ENCODE data around the gene PHKG2. TPM values are rescaled to one million over a fixed set of nuclear protein-coding genes. Genes with fewer than 3 reads are reported as not detected.

The PHKG2 gene
- total RNA-seq, 4 donors from 2014 or later = 13.5 to 44.7 (median 25.8) TPM

DNA sequence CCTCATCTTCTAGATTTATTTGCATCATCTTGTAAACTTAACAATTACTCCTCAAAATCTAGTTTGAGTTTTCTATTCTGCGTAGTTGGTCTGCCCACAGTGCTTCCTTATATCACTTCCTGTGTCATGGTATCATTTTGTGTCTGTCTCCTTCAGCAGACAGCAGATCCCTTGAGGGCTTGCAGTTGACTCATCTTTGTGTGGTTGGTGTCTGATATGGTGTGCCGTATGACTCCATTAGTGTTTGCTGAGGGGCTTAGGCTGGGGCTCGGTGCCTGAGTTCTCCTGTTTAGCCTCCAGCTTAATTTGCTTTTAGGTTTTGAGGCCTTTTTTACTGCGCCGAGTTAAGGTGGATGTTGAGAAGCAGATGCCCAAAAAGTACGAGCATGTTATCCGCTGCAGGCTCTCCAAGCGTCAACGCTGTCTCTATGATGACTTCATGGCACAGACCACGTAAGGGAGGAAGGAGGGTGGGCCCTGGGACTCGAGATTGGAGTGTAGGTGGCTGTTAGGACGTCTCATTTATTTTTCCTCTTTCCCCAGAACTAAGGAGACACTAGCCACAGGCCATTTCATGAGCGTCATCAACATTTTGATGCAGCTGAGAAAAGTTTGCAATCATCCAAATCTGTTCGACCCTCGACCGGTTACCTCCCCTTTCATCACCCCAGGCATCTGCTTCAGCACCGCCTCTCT lies 32.3 kb upstream of the PHKG2 start:
- Histone ChIP-seq H3K4me1 (no peaks in the 10 kb centered on the region), H3K9me3 (no peaks in the 10 kb centered on the region), H3K27me3 (no peaks in the 10 kb centered on the region), H3K36me3 (no peaks in the 10 kb centered on the region), H3K4me3 (no peak overlapping the region), H3K27ac (no peak overlapping the region)
- TF ChIP-seq POLR2A (IDR thresholded peaks at IDR 0.05) (no peak), CTCF (IDR thresholded peaks at IDR 0.05) (no peak)
- DNase-seq = no peak
- intact Hi-C loops (cut with DNase I; ENCODE audit: low total_unique reads) = no loop called here

- TF ChIP-seq CTCF (IDR thresholded peaks at IDR 0.05) (no peak), POLR2A (IDR thresholded peaks at IDR 0.05) (no peak)
- no peaks in the 10 kb centered on the region for H3K36me3 ChIP-seq
Measured at GRCh38 chr16:30720086-30720485, 28.1 kb upstream of the PHKG2 start.

DNA sequence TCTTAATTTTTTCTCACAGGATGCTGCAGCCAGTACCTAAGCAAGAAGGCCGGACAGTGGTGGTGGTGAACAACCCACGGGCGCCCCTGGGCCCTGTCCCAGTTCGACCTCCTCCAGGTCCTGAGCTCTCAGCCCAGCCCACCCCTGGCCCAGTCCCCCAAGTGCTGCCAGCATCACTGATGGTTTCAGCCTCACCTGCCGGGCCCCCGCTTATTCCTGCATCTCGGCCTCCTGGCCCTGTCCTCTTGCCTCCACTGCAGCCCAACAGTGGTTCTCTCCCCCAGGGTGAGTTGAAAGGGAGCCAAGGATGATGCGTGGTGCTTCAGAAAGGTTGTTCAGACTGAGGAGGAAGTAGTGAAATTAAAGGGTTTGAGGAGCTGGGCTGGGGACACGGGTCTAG lies 27.5 kb upstream of the PHKG2 start:
- no peak for DNase-seq
- Histone ChIP-seq H3K4me1 (no peaks in the 10 kb centered on the region), H3K27me3 (no peaks in the 10 kb centered on the region), H3K4me3 (no peak overlapping the region), H3K36me3 (no peaks in the 10 kb centered on the region), H3K9me3 (no peaks in the 10 kb centered on the region), H3K27ac (no peak overlapping the region)
- TF ChIP-seq CTCF (IDR thresholded peaks at IDR 0.05) (no peak), POLR2A (IDR thresholded peaks at IDR 0.05) (no peak)
- intact Hi-C loops (cut with DNase I; ENCODE audit: low total_unique reads) = no loop called here

More at GRCh38 chr16:30720086-30720485, 28.1 kb upstream of the PHKG2 start:
- H3K4me1 ChIP-seq = no peaks in the 10 kb centered on the region
- no peaks in the 10 kb centered on the region for H3K27me3 ChIP-seq
- no peak overlapping the region for H3K4me3 ChIP-seq
- intact Hi-C loops (cut with DNase I; ENCODE audit: low total_unique reads) = no loop called here
- DNase-seq = no peak
- no peaks in the 10 kb centered on the region for H3K9me3 ChIP-seq
- H3K27ac ChIP-seq = no peak overlapping the region

DNA sequence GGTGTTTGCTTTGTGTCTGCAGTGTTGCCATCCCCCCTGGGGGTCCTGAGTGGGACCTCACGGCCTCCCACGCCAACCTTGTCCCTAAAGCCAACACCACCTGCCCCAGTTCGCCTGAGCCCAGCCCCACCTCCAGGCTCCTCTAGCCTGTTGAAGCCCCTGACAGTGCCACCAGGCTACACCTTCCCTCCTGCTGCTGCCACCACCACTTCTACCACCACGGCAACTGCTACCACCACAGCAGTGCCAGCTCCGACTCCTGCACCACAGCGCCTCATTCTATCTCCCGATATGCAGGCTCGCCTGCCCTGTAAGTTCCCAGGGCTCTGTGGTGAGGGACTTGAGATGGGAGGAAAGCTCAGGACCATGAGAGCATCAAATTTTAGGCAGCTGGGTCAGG lies 27.1 kb upstream of the PHKG2 start:
- intact Hi-C loops (cut with DNase I; ENCODE audit: low total_unique reads) = no loop called here
- no peaks in the 10 kb centered on the region for H3K27me3 ChIP-seq
- no peaks in the 10 kb centered on the region for H3K9me3 ChIP-seq
- no peak overlapping the region for H3K27ac ChIP-seq
- H3K4me3 ChIP-seq = no peak overlapping the region
- TF ChIP-seq POLR2A (IDR thresholded peaks at IDR 0.05) (no peak), CTCF (IDR thresholded peaks at IDR 0.05) (no peak)
- no peak for DNase-seq
- H3K36me3 ChIP-seq = no peaks in the 10 kb centered on the region
- no peaks in the 10 kb centered on the region for H3K4me1 ChIP-seq

DNA sequence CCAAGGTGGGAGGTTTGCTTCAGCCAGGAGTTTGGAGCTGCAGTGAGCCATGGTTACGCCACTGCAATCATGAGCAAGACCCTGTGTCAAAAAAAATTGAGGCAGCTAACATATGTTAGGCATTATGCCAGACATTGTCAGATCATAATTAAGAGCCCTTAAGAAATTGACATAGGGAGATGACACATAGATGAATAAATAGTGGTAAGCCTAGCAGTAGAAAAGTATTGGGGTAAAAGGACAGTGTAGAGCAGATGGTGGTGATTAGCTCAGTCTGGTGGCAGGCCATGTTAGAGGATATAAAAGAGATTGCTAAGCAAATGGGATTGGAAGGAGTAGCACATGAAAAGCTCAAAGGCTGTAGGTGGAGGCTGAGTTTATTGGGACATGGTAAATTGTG lies 26.6 kb upstream of the PHKG2 start:
- H3K27ac ChIP-seq = no peak overlapping the region
- intact Hi-C loops (cut with DNase I; ENCODE audit: low total_unique reads) = no loop called here
- no peak for DNase-seq
- no peak overlapping the region for H3K4me3 ChIP-seq
- no peak for TF ChIP-seq CTCF (IDR thresholded peaks at IDR 0.05)
- TF ChIP-seq POLR2A (IDR thresholded peaks at IDR 0.05) = no peak
- no peaks in the 10 kb centered on the region for H3K27me3 ChIP-seq
- H3K9me3 ChIP-seq = no peaks in the 10 kb centered on the region
- no peaks in the 10 kb centered on the region for H3K4me1 ChIP-seq
- H3K36me3 ChIP-seq = no peaks in the 10 kb centered on the region

All from uterus (tissue), 4 donors.